GM19099 (cell line): ENCODE measurements around the gene MT1B.

Experiments used
- POLR2A ChIP-seq: IDR thresholded peaks from 3 replicates; pipeline ENCODE4 v1.6.1; 2011; ENCODE audit warnings: low read depth; ENCODE audit not compliant: insufficient read length; ENCODE audit errors: extremely low read depth

MT1B gene

GRCh38 chr16:56632848-56633365 lies 18.8 kb upstream of the MT1B start:
- no peak for TF ChIP-seq POLR2A

DNA sequence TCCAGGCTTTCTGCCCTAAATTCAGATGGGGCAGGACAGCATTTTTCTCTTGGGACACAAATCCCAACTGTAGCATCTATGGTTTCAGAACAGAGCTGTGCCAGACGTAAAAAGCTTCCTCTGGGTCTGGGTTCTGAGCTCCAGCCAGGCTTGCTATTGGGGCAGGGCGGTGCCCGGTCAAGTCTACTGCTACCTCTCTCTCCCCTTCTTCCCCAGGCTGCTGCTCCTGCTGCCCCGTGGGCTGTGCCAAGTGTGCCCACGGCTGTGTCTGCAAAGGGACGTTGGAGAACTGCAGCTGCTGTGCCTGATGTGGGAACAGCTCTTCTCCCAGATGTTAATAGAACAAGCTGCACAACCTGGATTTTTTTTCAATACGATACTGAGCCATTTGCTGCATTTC lies 18.2 kb upstream of the MT1B start:
- TF ChIP-seq POLR2A: no peak

DNA sequence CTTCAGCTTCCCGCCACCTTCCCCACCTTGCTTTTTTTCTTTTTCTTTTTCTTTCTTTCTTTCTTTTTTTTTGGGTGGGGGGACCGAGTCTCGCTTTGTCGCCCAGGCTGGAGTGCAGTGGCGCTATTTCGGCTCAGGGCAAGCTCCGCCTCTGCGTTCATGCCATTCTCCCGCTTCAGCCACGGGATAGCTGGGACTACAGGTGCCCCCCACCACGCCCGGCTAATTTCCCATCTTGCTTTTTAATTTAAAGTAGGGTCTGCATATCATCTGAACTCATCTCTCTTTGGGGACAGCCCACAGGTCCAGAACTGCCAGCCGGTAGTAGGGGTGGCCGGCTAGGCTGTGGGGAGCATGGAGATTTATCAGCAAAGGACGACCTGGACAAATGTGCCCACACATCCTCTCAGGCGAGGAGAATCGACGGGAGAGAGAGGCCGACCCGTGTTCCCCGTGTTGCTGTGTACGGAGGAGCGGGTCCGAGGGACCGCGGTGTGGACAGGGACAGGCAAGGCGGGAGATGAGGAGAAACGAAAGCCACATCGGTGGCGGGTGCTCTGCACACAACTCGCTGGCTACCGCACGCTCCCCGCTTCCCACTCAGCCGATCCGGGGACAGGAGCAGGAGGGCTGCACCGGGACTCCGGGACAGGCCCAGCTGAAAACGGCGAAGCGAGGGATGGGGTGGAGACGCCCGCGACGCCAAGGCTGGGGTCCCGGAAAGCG lies 16.8 kb upstream of the MT1B start:
- no peak for TF ChIP-seq POLR2A

DNA sequence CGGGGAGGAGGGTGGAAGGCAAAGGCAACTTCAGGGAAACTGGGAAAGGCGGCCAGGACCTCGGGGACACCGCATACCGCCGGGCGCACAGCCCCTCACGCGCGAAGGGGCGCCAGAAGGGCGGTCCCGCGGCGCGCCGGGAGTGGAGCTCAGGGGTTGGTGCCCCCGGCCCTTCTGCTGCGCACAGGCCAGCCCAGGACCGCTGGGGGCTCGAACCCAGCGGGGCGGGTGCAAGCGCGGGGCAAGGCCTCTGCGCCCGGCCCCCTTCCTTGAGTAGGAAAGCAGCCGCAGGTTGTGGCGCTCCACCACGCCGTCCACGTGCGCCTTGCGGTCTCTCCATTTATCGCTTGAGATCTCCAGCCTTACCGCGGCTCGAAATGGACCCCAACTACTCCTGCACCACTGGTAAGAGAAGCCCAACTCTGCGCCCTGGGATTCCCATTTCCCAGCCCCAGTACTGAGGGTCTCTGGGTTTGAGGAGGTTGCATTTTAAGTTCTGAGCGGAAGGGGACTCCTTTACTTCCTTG lies 16.2 kb upstream of the MT1B start:
- TF ChIP-seq POLR2A: no peak

DNA sequence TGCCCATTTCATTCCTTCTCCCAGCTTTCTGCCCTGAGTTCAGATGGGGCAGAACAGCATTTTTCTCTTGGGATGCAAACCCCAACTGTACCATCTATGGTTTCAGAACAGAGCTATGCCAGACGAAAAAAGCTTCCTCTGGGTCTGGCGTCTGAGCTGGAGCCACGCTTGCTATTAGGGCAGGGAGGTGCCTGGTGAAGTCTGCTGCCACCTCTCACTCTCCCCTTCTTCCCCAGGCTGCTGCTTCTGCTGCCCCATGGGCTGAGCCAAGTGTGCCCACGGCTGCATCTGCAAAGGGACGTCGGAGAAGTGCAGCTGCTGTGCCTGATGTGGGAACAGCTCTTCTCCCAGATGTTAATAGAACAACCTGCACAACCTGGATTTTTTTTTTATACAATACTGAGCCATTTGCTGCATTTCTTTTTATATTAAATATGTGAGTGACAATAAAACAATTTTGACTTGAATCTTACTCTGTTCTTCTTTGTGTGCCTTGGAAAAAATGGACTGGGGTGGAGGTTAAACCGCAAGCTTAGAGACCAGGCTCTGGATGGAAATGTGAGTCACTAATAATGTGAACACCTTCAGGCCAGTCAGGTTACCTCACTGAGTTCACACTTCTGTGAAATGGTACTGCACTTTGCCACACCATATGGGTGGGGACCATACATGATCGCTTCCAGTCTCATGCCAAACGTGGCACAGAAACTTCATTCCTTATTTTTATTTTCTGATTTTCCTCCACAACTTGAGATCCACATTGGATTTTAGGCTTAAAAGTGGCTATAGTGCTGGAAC lies 14.9 kb upstream of the MT1B start:
- no peak for TF ChIP-seq POLR2A

- TF ChIP-seq POLR2A: no peak
Measured at GRCh38 chr16:56637814-56638750, 13.6 kb upstream of the MT1B start, which contains the start of gene MT1A. Gene MT1A, plus strand, starts transcription at chr16:56638666. Its CDS starts 73 bp downstream, at chr16:56638739.

DNA sequence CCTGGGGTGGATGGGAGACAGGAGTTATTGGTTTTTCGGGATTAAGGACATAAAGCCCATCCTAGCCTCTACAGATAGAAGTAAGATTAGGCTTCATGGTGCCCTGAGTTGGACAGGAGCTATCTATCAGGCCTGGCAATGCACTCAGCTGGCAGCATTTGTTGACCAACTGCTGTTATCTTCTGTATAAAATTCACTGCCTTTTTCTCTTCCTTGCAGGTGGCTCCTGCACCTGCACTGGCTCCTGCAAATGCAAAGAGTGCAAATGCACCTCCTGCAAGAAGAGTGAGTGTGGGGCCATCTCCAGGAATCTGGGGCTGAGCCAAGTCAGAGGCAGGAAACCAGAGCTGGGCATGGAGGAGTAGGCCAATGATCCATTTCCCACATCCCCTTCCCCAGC lies 12.6 kb upstream of the MT1B start:
- no peak for TF ChIP-seq POLR2A

GRCh38 chr16:56640076-56640475 lies 11.6 kb upstream of the MT1B start:
- no peak for TF ChIP-seq POLR2A

DNA sequence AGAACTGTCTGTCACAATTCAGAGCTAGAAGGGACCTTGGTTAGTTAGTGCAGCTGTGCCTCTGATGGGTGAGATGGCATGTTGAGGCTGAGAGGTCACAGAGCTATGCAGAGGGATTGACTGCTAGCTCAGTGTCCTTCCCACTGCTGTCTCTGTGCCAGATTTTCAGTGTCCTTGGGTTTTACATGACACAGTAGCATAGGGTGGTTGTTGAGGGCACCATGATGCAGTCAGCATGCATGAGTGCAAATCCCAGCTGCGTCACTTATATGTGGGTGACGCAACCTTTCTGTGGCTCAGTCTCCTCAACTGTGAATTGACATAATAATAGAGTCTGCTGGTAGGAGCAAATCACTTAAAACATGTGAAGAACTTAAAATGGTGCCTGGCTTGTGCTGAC lies 10.5 kb upstream of the MT1B start:
- TF ChIP-seq POLR2A: no peak

- TF ChIP-seq POLR2A: no peak
Measured at GRCh38 chr16:56643080-56643778, 8.5 kb upstream of the MT1B start.

DNA sequence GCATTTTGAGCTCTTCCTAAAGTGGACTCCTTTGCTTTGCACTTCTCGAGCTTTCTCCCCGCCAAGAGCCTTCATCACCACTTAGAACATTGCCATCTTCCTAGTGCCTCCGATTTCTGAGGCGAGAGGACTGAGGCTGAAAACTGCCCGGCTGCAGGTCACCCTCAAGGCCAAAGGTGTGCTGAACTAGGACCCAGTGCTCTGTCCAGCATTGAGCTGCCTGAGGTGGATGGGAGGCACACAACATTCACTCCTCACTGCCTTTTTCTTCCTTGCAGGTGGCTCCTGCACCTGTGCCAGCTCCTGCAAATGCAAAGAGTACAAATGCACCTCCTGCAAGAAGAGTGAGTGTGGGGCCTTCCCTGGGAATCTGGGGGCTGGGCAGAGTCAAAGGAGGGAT lies 7.9 kb upstream of the MT1B start:
- TF ChIP-seq POLR2A: no peak

DNA sequence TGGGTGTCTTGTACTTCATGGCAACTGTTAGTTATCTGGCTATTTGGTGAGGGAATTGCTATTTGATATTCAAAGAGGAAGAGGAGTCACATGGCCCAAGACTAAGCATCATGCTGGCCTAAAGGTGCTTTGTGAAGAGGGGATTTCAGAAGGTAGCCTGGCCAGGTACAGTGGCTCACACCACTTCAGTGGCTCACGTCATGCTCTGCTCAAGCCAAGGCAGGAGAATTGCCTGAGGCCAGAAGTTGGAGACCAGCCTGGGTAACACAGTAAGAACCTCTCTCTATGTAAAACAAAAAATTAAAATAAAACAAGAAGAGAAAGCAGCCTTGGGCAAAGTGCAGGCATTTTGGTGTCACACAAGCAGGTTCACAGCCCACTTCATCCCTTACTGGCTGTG lies 6.4 kb upstream of the MT1B start:
- no peak for TF ChIP-seq POLR2A

DNA sequence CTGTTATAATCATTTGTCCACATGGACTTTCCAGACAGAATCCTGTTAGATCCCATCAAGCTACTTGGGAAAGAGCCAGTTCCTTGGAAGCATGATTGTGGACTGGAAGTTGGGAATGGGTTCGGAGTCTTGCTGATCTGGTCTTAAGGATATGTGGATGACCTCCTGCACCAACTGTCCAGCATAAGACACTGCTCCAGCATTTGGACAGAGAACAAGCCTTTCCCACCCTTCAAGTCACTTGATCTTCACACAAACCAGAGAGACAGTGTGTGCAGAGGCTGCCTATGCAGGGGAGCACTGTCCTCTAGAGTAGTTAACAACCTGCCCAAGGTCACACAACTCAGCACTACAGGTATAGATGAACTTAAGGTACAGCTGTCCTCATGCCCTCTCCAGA lies 5.8 kb upstream of the MT1B start:
- no peak for TF ChIP-seq POLR2A
